Pericardium fibroblast (primary cell): Measurements from ENCODE around the gene APOL5. TPM values are rescaled to one million over a fixed set of nuclear protein-coding genes. Genes with fewer than 3 reads are reported as not detected.

Source experiments
- total RNA-seq: library from RNA; depleted of rRNA; stranded (reverse); fragments of >200 nt; gene quantifications from 2 replicates; pipeline ENCODE4 v1.2.3, GENCODE V29; 2015

The APOL5 gene
- total RNA-seq: not detected in 2 replicates

DNA sequence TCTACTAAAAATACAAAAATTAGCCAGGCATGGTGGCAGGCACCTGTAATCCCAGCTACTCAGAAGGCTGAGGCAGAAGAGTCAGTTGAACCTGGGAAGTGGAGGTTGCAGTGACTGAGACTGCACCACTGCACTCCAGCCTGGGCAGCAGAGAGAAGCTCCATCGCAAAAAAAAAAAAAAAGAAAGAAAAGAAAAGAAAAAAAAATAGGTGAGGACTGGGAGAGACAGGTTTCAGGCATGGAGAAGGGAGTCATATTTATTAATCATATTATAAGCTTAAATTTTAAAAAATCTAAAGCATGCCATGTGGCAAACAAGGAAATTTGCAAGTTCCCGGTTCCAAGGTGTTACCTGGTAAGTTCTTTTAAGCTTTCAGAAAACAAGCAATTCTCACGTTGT, at the start of gene APOL5:
Gene APOL5 (plus strand): TSS at position 301 of the 400 bp plus-strand sequence. CDS start 0 bp downstream, at position 301.

Other genes with a start within 250 kb of the APOL5 start
- gene RASD2, start 177.0 kb upstream of the APOL5 start, total RNA-seq: under 0.01 TPM in 1 of 2 replicates, not detected in the other
- gene MB, start 100.5 kb upstream of the APOL5 start, total RNA-seq: not detected in 2 replicates
- 9.3 and 18.4 TPM in 2 replicates for gene APOL6, start 69.4 kb upstream of the APOL5 start, total RNA-seq